ENCODE data around the gene FTSJ1.

FTSJ1 gene

GRCh38 chrX:48477960-48478755 lies 2.2 kb downstream of the FTSJ1 start:
- Mint-ChIP-seq H3K4me3 (no peak overlapping the region), H3K36me3 (peaks cover 40% of the 10 kb centered on the region), H3K27me3 (no peaks in the 10 kb centered on the region), H3K27ac (peak overlapping the region; percentile 94), H3K4me1 (peaks cover 23% of the 10 kb centered on the region), H3K9me3 (no peaks in the 10 kb centered on the region)
- no peak for ATAC-seq

- H3K27ac Mint-ChIP-seq: no peak overlapping the region
- H3K4me3 Mint-ChIP-seq: no peak overlapping the region
- H3K9me3 Mint-ChIP-seq: no peaks in the 10 kb centered on the region
- no peaks in the 10 kb centered on the region for H3K27me3 Mint-ChIP-seq
- H3K36me3 Mint-ChIP-seq: peaks cover 40% of the 10 kb centered on the region
- no peak for ATAC-seq
- H3K4me1 Mint-ChIP-seq: peaks cover 23% of the 10 kb centered on the region
Measured at GRCh38 chrX:48478806-48479205, 2.8 kb downstream of the FTSJ1 start.

- peak overlapping the region; percentile 7 for H3K27ac Mint-ChIP-seq
- H3K27me3 Mint-ChIP-seq: no peaks in the 10 kb centered on the region
- peaks cover 23% of the 10 kb centered on the region for H3K4me1 Mint-ChIP-seq
- no peaks in the 10 kb centered on the region for H3K9me3 Mint-ChIP-seq
- no peak overlapping the region for H3K4me3 Mint-ChIP-seq
- no peak for ATAC-seq
- H3K36me3 Mint-ChIP-seq: peaks cover 40% of the 10 kb centered on the region
Measured at GRCh38 chrX:48480142-48480541, 4.1 kb downstream of the FTSJ1 start.

GRCh38 chrX:48480583-48480982 lies 4.6 kb downstream of the FTSJ1 start:
- Mint-ChIP-seq H3K4me1 (peaks cover 23% of the 10 kb centered on the region), H3K27me3 (no peaks in the 10 kb centered on the region), H3K9me3 (no peaks in the 10 kb centered on the region), H3K27ac (peak overlapping the region; percentile 7), H3K4me3 (no peak overlapping the region), H3K36me3 (peaks cover 40% of the 10 kb centered on the region)
- ATAC-seq: no peak

GRCh38 chrX:48482526-48482925 lies 6.5 kb downstream of the FTSJ1 start:
- no peak overlapping the region for H3K27ac Mint-ChIP-seq
- H3K4me3 Mint-ChIP-seq: no peak overlapping the region
- ATAC-seq: no peak
- H3K4me1 Mint-ChIP-seq: peaks cover 10% of the 10 kb centered on the region
- no peaks in the 10 kb centered on the region for H3K27me3 Mint-ChIP-seq
- no peaks in the 10 kb centered on the region for H3K9me3 Mint-ChIP-seq
- peaks cover 36% of the 10 kb centered on the region for H3K36me3 Mint-ChIP-seq

- H3K27me3 Mint-ChIP-seq: no peaks in the 10 kb centered on the region
- H3K36me3 Mint-ChIP-seq: no peaks in the 10 kb centered on the region
- peaks cover 5% of the 10 kb centered on the region for H3K4me1 Mint-ChIP-seq
- no peaks in the 10 kb centered on the region for H3K9me3 Mint-ChIP-seq
- no peak overlapping the region for H3K27ac Mint-ChIP-seq
- ATAC-seq: no peak
- no peak overlapping the region for H3K4me3 Mint-ChIP-seq
Measured at GRCh38 chrX:48487362-48487798, 11.4 kb downstream of the FTSJ1 start.

GRCh38 chrX:48488034-48488433 lies 12.0 kb downstream of the FTSJ1 start:
- ATAC-seq: no peak
- Mint-ChIP-seq H3K36me3 (no peaks in the 10 kb centered on the region), H3K9me3 (no peaks in the 10 kb centered on the region), H3K27me3 (no peaks in the 10 kb centered on the region), H3K4me1 (peaks cover 7% of the 10 kb centered on the region), H3K4me3 (no peak overlapping the region), H3K27ac (no peak overlapping the region)

- Mint-ChIP-seq H3K4me3 (no peak overlapping the region), H3K36me3 (no peaks in the 10 kb centered on the region), H3K27me3 (no peaks in the 10 kb centered on the region), H3K4me1 (peaks cover 7% of the 10 kb centered on the region), H3K9me3 (no peaks in the 10 kb centered on the region), H3K27ac (no peak overlapping the region)
- no peak for ATAC-seq
Measured at GRCh38 chrX:48489296-48489695, 13.3 kb downstream of the FTSJ1 start.

GRCh38 chrX:48489892-48490291 lies 13.9 kb downstream of the FTSJ1 start:
- no peak overlapping the region for H3K4me3 Mint-ChIP-seq
- no peaks in the 10 kb centered on the region for H3K27me3 Mint-ChIP-seq
- H3K36me3 Mint-ChIP-seq: no peaks in the 10 kb centered on the region
- ATAC-seq: no peak
- H3K4me1 Mint-ChIP-seq: peaks cover 7% of the 10 kb centered on the region
- H3K9me3 Mint-ChIP-seq: no peaks in the 10 kb centered on the region
- H3K27ac Mint-ChIP-seq: no peak overlapping the region

GRCh38 chrX:48490661-48491060 lies 14.7 kb downstream of the FTSJ1 start:
- H3K36me3 Mint-ChIP-seq: no peaks in the 10 kb centered on the region
- H3K27me3 Mint-ChIP-seq: no peaks in the 10 kb centered on the region
- H3K9me3 Mint-ChIP-seq: no peaks in the 10 kb centered on the region
- ATAC-seq: no peak
- H3K4me3 Mint-ChIP-seq: no peak overlapping the region
- H3K27ac Mint-ChIP-seq: no peak overlapping the region
- peaks cover 7% of the 10 kb centered on the region for H3K4me1 Mint-ChIP-seq

- Mint-ChIP-seq H3K9me3 (no peaks in the 10 kb centered on the region), H3K36me3 (no peaks in the 10 kb centered on the region), H3K4me3 (no peak overlapping the region), H3K27ac (no peak overlapping the region), H3K27me3 (no peaks in the 10 kb centered on the region), H3K4me1 (peaks cover 7% of the 10 kb centered on the region)
- no peak for ATAC-seq
Measured at GRCh38 chrX:48491809-48492208, 15.8 kb downstream of the FTSJ1 start.

GRCh38 chrX:48492293-48492910 lies 16.4 kb downstream of the FTSJ1 start:
- Mint-ChIP-seq H3K9me3 (no peaks in the 10 kb centered on the region), H3K27ac (no peak overlapping the region), H3K4me1 (peaks cover 7% of the 10 kb centered on the region), H3K4me3 (no peak overlapping the region), H3K27me3 (no peaks in the 10 kb centered on the region), H3K36me3 (no peaks in the 10 kb centered on the region)
- ATAC-seq: no peak

- ATAC-seq: no peak
- Mint-ChIP-seq H3K9me3 (no peaks in the 10 kb centered on the region), H3K27me3 (no peaks in the 10 kb centered on the region), H3K4me3 (no peak overlapping the region), H3K27ac (no peak overlapping the region), H3K4me1 (peaks cover 7% of the 10 kb centered on the region), H3K36me3 (no peaks in the 10 kb centered on the region)
Measured at GRCh38 chrX:48493890-48494364, 17.9 kb downstream of the FTSJ1 start.

- Mint-ChIP-seq H3K4me3 (no peak overlapping the region), H3K36me3 (no peaks in the 10 kb centered on the region), H3K9me3 (no peaks in the 10 kb centered on the region), H3K27ac (no peak overlapping the region), H3K4me1 (peaks cover 7% of the 10 kb centered on the region), H3K27me3 (no peaks in the 10 kb centered on the region)
- ATAC-seq: no peak
Measured at GRCh38 chrX:48496660-48497059, 20.7 kb downstream of the FTSJ1 start.

- ATAC-seq: no peak
- no peaks in the 10 kb centered on the region for H3K9me3 Mint-ChIP-seq
- no peaks in the 10 kb centered on the region for H3K27me3 Mint-ChIP-seq
- no peaks in the 10 kb centered on the region for H3K36me3 Mint-ChIP-seq
- H3K4me1 Mint-ChIP-seq: no peaks in the 10 kb centered on the region
- H3K4me3 Mint-ChIP-seq: no peak overlapping the region
- no peak overlapping the region for H3K27ac Mint-ChIP-seq
Measured at GRCh38 chrX:48497871-48498270, 21.9 kb downstream of the FTSJ1 start.

- no peaks in the 10 kb centered on the region for H3K9me3 Mint-ChIP-seq
- ATAC-seq: no peak
- no peak overlapping the region for H3K27ac Mint-ChIP-seq
- no peaks in the 10 kb centered on the region for H3K4me1 Mint-ChIP-seq
- H3K4me3 Mint-ChIP-seq: no peak overlapping the region
- no peaks in the 10 kb centered on the region for H3K27me3 Mint-ChIP-seq
- no peaks in the 10 kb centered on the region for H3K36me3 Mint-ChIP-seq
Measured at GRCh38 chrX:48498374-48498809, 22.4 kb downstream of the FTSJ1 start.
